NCI-H526 (cell line): Measurements from ENCODE around the gene CD274.
A peak's percentile ranks its signal among the peaks of the same experiment; 100 is the strongest.
"Not testable (repeated sequence)": the region's sequence is repeated elsewhere in the genome, so short reads cannot be mapped to it uniquely, and the experiment has no call there.

Experiments
- DNase-seq, 2 experiments: peaks; one replicate each; lab custom pipeline; 2025; lab: John Stamatoyannopoulos, UW

Gene CD274

DNA sequence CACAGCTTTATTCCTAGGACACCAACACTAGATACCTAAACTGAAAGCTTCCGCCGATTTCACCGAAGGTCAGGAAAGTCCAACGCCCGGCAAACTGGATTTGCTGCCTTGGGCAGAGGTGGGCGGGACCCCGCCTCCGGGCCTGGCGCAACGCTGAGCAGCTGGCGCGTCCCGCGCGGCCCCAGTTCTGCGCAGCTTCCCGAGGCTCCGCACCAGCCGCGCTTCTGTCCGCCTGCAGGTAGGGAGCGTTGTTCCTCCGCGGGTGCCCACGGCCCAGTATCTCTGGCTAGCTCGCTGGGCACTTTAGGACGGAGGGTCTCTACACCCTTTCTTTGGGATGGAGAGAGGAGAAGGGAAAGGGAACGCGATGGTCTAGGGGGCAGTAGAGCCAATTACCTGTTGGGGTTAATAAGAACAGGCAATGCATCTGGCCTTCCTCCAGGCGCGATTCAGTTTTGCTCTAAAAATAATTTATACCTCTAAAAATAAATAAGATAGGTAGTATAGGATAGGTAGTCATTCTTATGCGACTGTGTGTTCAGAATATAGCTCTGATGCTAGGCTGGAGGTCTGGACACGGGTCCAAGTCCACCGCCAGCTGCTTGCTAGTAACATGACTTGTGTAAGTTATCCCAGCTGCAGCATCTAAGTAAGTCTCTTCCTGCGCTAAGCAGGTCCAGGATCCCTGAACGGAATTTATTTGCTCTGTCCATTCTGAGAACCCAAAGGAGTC lies at the start of gene CD274:
CD274 (plus strand) TSS at position 184 of the 733 bp plus-strand sequence. CDS start 5,572 bp downstream, outside the sequence.
- peak; percentile 42 to 90 for DNase-seq

DNA sequence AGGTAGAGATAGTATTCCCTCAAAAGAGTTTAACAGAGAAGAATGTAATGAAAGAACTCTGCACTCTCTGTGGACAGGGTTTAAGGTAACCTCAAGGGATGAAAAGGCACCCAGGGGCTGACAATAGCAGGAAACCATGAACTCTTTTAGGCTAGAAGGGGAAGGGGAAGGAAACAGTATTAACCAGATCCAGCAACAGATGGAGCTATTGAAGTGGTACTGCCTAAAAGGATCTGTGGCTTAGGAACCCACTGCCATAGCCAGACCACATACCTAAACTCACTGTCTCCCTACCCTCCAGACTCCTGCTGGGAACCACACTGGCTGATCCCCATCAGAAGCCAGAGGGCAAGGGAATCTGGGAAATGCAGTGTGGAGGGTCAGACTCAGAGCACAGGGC lies 48.1 kb upstream of the CD274 start:
- no peak for DNase-seq

DNA sequence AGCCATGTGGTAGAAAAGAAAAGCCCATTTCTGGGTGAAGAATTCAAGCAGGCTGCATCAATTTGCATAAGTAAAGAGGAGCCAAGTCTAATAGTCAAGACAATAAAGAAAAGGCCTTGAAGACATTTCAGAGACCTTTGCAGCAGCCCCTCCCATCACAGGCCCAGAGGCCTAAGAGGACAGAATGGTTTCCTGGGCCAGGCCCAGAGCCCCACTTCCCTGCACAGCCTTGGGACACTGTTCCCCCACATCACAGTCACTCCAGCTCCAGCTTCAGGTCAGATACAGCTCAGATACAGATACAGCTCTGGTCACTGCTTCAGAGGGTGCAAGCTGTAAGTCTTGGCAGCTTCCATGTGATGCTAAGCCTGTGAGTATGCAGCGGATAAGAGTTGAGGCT lies 41.7 kb upstream of the CD274 start:
- DNase-seq: no peak

DNA sequence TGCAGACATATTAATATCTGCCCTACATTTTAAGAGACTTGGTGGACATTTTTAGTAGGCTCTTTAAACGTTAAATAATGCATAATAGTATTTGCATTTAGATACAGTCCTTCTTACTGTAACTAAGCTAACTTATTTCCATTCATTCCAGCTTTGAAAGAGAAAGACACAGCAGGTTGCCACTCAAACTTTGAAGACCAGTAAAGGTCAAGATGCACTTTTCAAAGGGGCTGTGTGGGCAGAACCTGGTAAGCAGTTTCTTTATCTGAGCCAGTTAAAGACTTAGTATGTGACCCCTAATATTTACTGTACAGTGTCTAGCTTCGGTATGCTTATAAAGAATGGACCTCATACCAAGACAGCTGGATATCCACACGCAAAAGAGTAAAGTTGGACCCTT lies 33.4 kb upstream of the CD274 start:
- DNase-seq: no peak

DNA sequence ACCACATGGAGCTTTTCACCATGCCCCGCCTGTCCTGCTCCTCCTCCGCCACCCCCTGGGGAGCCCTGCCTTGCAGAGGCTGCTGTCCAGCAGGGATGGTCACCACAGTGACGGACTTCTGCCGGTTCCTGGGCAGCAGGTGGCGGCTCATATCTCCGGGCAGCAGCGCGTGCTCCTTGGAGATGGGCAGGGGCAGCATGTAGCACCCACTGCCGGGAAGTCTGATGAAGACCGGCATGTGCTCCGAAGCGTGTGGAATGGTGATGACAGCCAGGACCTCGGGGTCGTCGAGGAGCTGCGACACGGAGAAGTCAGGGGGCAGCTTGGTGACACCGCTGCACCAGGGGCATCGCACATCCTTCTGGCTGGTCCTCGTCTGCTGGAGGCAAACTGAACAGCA lies 31.9 kb upstream of the CD274 start:
- DNase-seq: no peak

DNA sequence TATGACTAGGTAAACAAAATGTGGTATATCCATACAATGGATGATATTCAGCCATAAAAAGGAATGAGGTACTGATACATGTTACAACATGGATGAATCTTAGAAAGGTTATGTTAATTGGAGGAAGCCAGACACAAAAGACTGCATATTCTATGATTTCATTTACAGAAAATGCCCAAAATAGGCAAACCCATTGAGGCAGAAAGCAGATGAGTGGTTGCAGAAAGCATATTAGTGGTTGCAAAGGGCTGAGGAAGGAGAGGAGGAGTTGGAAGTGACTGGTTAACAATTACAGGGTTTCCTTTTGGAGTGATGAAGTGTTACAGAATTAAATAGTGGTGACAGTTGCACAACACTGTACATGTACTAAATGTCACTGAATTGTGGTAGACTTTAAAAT lies 30.4 kb upstream of the CD274 start:
- DNase-seq: no peak

DNA sequence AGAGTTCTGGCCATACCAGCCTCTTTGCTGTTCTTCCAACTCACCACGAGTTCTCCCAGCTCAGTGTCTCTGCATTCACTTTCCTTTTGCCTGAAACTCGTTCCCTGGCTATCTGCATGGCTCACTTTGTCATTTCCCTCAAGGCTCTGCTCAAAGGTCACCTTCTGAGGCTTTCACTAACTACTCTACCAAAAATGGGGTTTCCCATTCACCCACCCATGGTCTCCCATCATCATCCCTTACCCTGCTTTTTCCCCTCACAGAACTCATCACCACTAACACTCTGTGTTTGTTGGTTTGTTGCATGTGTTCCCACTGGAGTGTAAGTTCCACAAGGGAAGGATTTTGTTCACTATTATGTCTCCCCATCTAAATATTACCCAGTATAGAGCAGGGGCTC lies 29.2 kb upstream of the CD274 start:
- no peak for DNase-seq

DNA sequence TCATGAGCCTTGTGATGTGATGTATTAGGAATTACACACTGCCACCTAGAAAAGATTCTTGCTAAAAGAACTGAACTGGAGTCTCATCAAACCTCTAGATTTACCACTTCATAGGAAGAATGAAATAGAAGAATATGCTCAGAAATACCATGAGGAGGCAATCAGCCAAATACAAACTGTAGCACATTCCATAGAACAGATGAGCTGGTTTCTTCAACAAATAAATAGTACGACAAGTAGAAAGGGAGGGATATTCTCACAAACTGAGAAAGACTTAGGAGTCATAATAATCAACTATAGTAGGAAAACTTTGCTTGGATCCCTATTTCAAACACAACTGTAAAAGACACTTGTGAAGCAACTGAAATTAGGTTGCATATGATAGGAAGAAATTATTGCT lies 28.1 kb upstream of the CD274 start:
- DNase-seq: no peak

DNA sequence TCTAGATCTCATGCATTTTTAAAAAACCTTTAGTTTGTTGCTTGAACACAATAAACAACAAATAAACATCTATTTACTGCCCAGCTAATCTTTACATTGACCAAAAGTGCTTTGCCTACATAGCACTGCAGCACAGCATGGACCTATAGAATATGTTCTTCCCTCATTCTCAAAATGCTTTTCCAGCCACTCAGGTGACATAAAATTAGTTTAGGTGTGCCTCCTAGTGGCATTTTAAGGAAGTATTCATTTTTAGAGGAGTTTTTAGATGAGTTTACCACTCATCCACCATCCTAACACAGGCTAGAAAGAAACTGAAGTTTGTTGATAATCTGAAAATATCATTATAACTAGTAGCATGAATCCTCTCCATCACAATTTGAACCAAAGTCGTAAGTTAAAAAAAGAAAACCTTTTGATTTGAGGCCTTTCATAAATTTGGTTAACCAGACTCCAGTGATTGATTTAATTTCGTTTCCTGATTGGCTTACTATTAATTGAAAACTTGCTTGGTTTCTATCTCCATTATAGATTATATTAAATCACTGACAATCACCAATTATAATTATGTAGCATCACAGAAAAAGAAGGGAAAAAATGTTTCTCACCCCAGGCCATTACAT lies 25.2 kb upstream of the CD274 start:
- peak; percentile 38 to 57 for DNase-seq

DNA sequence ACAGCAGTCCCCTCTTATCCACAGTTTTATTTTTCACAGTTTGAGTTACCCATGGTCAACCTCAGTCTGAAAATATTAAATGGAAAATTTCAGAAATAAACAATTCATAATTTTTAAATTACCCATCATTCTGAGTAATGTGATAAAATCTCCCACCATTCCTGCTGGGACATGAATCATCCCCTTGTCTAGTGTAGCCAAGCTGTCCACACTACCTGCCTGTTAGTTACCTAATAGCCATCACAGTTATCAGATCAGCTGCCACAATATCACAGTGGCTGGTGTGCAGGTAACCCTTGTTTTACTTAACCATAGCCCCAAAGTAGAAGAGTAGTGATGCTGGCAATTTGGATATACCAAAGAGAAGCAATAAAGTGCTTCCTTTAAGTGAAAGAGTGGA lies 23.3 kb upstream of the CD274 start:
- DNase-seq: no peak

DNA sequence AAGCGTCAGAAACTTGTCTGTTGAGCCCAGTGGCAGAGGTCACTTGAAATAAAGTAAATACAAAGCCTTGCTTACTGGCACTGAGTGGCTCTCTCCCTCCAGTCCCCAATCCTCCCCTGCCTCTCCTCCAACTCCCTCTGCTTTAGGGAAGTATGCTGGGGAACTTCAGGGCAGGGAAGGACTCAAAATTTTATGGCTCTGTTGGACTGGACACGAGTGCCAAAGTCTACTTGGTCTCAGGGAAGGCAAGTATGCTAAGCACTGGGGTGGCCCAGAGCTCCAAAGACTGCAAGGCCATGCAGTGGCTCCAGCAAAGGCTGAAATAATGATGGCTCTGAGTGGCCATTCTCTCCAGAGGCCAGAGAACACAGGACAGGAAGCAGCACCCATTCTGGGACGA lies 22.2 kb upstream of the CD274 start:
- DNase-seq: no peak

DNA sequence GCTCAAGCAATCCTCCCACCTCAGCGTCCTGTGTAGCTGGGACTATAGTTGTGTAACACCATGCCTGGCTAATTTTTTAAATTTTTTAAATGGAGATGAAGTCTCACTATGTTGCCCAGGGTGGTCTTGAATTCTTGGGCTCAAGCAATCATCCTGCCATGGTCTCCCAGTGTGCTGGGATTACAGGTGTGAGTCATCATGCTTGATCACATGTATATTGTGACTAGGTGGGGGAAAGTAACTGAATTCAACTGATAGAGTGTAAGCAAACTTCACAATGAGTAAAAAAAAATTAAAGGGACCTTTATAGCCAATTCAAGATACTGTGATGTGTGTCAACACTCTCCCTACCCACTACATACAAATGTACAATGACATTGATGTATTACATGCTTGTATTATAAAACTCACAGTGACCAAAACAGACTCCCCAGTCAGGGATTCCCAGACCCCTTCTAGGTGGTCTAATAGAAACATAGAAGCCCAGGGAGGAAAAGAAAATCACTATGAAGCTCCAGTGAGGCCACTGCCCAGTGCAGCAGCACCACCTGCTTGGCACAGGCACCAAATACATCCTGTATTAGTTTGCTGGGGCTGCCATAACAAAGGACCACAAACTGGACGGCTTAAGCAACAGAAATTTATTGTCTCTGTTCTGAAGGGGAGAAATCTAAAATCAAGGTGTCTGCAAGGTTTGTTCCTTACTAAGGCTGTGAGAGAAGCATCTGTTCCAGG lies 21.4 kb upstream of the CD274 start:
- DNase-seq: no peak

DNA sequence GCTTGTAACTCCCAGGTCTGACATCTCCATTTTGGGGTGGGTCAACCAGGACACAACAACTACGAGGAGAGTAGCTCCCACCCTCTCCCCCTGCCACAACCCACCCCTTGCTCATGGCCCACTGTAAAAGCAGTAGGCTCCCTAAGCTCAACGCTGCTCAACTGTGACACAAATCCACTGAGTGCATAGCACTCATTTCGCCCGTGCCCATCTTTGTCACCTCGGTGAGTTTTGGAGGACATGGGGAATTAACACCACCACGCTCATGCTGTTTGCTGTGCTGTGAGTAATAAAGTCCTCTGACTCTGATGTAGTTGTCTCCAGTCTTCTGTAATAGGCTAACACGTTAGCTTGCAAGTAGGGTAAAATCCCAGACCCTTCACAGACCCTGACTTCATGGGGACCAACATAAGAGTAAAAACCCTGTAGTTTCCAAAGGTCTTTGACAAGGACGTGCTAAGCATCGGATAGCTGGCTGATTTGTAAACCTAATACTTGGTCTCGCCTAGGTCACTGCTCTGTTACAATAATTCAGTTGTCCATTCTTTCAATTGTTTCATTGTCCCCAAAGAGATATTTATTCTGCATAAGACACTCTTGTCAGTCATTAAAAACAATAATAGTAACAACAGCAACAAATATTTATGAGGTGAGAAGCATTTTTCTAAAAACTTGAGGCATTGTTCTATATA lies 20.3 kb upstream of the CD274 start:
- no peak for DNase-seq

DNA sequence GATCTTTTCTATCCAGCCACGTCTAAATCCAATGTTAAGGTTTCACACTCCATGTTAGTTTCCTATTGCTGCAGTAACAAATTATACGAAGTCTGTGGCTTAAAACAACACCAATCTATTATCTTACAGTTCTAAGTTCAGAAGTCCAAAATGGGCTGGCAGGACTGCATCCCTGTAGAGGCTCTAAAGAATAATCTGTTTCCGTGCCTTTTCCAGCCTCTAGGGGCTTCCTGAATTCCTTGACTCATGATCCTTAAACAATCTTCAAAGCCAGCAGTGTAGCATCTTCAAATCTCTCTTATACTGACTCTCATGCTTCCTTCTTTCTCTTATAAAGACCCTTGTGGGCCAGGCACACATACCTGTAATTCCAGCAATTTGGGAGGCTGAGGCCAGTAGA lies 19.4 kb upstream of the CD274 start:
- no peak for DNase-seq

DNA sequence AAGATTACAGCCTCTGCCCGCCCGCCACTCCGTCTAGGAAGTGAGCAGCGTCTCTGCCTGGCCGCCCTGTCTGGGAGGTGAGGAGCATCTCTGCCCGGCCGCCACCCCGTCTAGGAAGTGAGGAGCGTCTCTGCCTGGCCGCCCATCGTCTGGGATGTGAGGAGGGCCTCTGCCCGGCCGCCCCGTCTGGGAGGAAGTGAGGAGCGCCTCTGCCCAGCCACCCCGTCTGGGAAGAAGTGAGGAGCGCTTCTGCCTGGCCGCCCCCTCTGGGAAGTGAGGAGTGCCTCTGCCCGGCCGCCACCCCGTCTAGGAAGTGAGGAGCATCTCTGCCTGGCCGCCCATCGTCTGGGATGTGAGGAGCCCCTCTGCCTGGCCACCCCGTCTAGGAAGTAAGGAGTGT lies 17.5 kb upstream of the CD274 start:
- not testable (repeated sequence) for DNase-seq

DNA sequence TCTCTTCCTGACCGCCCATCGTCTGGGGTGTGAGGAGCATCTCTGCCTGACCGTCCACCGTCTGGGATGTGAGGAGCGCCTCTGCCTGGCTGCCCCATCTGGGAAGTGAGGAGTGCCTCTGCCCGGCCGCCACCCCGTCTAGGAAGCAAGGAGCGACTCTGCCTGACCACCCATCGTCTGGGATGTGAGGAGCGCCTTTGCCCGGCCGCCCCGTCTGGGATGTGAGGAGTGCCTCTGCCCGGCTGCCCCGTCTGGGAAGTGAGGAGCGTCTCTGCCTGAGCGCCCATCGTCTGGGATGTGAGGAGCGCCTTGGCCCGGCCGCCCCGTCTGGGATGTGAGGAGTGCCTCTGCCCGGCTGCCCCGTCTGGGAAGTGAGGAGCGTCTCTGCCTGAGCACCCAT lies 17.0 kb upstream of the CD274 start:
- DNase-seq: not testable (repeated sequence)

DNA sequence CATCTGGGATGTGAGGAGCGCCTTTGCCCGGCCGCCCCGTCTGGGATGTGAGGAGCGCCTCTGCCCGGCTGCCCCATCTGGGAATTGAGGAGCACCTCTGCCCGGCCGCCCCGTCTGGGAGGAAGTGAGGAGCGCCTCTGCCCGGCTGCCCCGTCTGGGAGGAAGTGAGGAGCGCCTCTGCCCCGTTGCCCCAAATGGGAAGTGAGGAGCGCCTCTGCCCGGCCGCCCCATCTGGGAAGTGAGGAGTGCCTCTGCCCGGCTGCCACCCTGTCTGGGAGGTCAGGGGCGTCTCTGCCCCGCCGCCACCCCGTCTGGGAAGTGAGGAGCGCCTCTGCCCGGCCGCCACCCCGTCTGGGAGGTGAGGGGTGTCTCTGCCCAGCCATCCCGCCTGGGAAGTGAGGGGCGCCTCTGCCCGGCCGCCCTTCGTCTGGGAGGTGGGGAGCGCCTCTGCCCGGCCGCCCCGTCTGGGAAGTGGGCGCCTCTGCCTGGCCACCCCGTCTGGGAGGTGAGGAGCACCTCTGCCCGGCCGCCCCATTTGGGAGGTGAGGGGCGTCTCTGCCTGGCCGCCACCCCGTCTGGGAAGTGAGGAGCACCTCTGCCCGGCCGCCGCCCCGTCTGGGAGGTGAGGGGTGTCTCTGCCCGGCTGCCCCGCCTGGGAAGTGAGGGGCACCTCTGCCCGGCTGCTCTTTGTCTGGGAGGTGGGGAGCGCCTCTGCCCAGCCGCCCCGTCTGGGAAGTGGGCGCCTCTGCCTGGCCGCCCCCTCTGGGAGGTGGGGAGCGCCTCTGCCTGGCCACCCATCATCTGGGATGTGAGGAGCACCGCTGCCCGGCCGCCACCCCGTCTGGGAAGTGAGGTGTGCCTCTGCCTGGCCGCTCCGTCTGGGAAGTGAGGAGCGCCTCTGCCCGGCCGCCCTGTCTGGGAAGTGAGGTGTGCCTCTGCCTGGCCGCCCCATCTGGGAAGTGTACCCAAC lies 16.2 kb upstream of the CD274 start:
- not testable (repeated sequence) for DNase-seq

DNA sequence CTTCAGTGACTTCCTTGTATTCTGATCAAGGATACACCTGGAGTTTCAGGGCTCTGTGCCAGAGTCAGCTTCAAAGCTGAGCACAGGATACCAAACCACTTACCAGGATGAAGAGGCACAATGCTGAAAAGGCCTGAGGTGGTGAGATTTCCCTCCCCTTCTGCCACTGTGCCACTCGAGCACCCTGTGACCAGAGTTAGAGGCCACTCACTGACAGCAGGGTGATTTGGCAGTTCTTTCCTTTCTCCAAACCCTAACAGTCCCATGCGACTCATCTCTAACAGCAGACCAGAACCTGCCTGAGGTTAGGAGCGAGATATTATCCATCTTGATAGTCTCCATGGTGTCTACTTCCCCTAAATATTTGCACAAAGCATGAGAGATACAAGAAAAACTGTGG lies 14.4 kb upstream of the CD274 start:
- no peak for DNase-seq

DNA sequence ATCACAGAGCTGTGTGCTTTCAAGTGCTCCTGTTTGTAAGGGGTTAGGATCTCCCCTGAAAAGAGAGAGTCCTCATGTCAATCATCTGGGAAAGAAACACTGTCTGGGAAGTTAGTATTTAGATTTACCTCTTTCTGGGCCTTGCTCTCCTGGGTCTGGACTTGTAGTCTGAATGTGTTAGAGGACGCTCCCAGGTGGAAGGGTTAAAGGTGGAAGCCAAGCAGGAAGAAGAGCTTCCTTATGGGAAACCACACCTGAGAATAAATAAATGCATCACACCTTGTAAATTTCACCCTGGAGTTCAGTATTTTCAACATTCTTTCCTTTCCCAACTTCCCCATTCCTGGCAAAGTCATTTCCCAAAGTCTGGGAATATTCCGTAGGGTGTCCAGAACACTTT lies 13.9 kb upstream of the CD274 start:
- no peak for DNase-seq

DNA sequence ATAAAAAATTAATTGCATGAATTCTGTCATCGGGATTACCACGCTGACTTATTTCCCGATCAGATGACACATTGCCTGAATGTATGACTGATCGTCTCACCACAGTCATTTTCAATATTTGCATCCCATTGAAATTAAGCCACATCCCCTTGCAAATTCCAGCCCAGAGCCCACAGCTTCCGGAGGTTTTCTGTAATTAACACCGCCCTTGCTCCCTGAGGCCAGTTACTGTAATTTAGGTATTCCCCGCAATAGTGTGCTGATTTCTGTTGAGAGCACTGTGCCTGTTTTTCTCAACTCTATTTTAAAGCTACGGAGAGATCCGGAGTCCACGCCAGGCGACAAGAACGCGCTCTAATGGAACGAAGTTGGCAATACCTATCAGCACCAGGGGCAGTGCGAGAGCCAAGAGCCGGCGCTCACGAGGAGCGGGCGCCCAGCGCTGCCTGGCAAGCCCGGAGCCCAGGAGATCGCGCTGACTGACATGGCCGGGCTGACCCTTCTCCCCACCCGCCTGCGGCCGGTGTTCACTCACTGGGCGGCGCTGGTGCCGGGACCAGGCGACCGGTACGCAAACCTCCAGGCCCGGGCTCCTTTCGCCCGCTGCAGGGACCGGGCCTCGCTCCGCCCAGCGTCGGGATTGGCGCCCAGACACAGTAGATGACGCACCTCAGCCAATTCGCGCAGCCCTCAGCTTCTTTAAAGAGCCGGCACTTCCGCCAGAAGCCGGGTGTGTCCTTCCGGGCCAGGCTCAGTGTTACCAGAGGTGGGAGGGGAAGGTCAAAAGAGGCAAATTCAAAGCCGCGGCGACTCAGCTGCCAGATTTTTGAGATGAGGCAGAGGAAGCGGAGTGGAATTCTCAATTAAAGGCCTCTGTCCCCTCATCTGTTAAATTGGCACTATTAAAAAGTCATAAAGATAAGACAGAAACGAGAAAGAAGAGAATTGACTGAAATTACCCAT lies 12.8 kb upstream of the CD274 start, which contains the start of gene PLGRKT:
PLGRKT (minus strand) TSS at position 672 of the 963 bp plus-strand sequence. CDS start 5,948 bp downstream, outside the sequence.
- DNase-seq: peak; percentile 86 to 96
